GM19193 (cell line): ENCODE results near the gene NETO1.

Source experiments
- POLR2A ChIP-seq: IDR thresholded peaks from 4 replicates; pipeline ENCODE4 v1.6.1; 2011; ENCODE audit not compliant: insufficient read depth, insufficient read length; ENCODE audit errors: extremely low read depth

Gene NETO1

DNA sequence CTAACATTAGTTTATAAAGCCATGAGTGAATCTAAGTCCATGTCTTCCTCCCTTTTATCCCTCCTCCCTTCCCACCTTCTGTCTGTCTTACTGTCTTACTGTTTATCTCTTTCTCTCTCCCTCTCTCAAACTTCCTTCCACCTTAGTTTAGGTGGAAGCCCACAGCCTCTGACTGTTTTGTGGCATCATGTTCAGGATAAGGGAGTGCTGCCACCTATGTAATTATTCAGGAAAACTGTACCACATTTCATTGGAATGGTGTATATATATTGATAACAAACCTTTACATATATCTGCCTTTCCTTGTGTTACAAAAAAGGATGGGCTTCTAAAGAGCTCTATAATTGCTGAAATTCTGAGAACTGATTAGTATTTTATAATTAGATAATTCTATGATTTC, 48.7 kb downstream of the NETO1 start:
- TF ChIP-seq POLR2A: no peak

DNA sequence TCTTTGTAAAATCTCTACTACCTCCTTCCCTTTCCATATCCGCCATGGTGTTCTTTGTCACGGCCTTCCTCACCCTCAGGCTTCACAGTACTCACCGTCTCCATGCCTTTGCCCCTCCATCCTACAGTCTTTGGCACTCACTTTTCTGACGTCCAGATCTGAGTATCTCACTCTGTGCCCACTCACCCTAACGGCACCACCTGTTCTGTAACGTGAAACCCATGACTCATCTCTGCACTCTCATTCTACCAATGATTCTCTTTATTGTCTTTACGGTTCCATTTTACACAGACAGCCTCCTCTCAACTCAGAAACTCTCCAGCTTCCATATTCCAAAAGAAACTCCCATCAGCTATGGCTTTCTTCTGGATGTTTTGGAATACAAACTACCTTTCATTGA, 56.7 kb downstream of the NETO1 start:
- no peak for TF ChIP-seq POLR2A

DNA sequence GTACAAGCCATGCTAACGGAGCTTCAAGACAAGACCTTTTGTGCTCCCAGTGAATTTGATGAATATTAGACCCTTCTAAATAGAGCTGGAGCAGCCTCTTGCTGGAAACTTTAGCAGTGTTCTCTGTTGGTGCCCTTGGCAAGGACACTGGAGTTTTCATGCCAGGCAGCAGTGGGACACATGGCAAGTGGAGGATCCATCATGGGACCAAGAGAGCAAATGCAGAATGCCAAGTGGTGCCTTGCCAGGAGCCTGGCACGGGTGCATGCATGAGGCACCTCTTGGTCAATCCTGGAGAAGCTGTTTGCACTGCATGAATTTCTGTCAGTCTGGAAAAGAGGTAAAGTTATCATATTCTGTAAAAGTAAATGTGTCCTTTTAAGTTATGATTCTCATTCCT, 59.1 kb downstream of the NETO1 start:
- TF ChIP-seq POLR2A: no peak

DNA sequence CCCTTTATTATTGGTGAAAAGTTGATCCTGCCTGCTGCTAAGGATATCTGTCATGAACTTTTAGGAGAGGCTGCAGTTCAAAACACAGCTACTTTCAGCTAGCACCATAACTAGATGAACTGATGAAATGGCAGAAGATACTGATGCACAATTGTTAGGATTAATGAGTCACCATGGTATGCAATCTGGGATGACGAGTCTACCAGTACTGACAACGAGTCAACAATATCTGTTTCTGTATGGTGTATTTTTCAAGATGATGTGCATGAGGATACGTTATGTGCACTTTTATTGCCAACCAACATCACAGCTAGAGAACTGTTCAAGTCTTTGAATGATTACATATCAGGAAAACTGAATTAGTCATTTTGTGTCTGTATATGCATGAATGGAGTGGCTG, 68.7 kb downstream of the NETO1 start:
- no peak for TF ChIP-seq POLR2A

DNA sequence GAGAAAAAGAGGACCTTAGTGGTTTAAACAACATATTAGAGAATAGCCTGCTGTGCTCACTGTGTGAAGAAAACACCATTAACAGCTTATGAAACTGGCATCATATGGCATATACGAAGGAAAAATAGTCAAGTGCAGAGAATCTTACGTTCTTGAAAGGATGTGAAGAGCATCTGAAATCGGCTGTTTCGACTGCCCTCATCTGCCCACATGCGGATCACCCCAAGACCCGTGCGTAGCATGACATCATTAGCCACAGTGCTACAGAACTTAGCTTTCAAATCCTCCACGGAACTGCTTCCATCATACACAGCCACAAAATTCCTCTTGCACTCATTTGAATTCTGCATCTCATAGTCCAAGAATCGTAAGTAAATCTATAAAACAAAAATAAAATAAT, 84.3 kb downstream of the NETO1 start:
- TF ChIP-seq POLR2A: no peak

DNA sequence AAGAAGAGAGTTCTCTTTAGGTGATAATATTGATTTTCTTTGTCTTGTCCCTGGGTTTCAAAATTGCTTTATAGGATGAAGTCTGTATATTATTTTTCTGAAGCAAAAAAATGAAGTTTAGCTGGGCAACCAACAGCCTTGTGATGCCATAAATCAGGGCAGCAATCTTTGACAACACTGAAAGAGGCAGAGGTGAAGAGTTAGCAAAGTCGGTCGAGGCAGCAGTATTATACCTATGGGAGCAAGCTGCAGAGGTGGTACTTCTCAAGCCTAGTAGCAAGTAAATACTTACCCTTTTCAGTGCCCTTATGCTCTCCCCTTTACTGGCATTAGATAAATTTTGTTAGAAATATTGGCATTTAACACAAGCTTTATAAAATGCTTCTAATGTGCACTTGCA, 92.9 kb downstream of the NETO1 start:
- no peak for TF ChIP-seq POLR2A

DNA sequence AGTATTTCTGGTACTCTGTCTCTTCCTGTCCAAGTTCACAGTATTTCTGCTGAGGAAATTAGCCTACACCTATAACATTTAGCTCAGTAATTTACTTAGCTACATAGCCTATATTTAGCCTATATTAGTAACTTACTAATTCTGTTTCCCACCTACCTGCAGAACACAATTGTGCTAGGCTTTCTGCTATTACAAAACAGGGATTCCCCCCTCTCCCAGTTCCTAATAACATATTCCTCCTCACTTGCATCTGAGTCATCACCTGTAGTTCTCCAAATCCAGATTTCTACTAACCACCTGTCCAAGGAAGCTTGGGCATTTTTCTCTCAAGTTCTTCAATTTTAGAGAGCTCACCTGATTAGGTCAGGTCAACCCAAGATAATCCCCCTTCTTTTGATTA, 94.9 kb downstream of the NETO1 start:
- TF ChIP-seq POLR2A: no peak

DNA sequence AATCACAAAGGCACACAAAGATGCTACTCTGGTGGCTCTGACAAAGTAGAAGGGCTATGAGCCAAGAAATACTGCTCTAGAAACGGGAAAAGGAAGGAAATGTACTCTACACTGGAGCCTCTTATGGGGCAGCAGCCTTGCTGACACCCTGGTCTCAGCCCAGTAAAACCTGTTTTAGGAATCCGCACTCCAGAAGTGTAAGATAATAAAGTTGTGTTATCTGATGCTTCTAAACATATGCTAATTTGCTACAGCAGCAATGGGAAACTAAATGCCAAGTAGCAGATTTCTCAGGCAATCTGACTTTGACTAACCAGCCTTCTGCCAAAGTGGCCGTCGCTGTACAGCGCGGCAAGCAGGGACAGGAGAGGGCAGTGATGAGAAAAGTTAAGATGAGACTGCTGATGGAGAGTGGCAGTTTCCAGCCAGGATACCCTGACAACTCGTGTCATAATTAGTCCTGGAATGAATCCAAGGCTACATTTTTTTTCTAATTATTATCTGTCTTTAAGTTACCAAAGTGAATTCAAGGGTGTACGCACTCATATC, 99.0 kb downstream of the NETO1 start:
- TF ChIP-seq POLR2A: no peak

DNA sequence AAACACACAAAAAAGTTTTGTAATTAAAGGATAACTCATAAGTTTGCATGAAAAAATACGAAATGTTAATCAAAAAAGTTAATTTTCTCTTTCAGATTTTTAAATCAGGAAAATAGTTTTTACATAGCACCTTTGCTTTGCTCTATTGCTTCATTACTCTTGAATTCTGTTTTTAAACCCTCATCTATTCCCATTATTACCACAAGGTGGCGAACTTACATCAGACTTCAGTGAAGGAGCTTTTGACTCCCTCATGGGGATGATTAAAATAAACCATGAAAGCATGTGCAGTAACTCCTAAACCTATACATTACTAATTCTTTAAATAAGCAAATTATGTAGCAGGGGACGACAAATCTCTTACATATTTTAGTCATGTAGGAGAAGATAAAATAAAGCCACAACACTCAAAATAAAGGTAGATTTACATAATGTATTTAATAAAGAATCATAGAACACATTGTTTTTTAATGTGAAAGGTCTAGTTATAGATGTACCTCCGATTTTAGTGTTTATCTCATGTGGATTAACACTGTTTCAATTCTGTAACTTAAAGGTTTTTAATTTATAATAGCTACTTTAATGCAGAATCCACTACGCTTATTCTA, 105.2 kb downstream of the NETO1 start:
- TF ChIP-seq POLR2A: no peak

DNA sequence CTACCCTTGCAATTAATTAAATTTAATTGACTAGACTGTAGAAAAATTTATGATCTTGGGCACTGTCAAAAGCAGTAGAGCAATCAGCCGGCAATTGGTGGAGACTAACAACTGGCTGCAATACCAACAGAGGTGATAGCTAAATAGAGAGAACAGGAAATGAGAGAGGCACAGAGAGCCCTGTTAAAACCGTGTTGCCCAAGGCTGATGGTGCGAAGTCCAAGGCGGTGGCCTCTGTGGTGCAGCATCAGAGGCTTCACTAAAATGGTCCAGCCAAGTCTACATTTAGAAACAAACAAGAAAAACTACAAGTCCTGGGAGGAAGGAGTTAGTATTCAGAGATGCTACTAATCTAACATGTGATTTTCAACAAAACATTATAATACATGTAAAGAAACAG, 115.6 kb downstream of the NETO1 start:
- no peak for TF ChIP-seq POLR2A

DNA sequence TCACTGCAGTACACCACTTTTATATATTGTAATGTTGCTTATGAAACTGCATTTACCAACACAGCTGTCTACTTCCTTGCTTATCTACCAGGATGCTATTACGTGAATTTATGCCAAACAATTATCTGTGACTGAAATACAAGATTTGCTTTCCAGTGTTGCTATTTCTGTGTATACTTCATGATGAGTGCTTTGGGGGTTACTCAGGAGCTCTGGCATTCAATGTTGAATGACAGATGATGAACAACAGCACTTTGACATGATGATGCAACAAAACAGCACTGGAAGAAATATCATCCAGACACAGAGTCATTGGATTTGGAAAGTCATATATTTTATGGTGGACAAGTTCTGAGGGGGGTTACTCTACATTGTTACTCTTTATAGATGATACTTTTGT, 125.8 kb downstream of the NETO1 start:
- no peak for TF ChIP-seq POLR2A

DNA sequence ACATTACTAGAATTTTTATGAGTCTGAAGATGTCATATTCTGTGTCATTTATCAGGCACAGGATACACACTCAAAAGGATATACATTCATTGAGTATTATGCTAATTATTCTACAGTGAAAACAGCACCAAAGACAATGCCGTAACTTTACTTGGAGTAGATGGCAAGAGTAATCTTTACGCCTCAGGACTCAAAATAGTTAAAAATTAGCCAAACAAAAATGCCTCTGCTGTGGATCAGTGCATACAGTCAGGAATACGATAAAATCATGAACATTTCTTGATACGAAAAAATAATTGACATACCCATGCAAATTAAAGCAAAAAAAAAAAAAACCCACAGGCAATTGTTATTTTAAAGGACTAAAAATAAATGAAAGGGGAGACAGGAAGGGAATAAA, 129.7 kb downstream of the NETO1 start:
- no peak for TF ChIP-seq POLR2A

DNA sequence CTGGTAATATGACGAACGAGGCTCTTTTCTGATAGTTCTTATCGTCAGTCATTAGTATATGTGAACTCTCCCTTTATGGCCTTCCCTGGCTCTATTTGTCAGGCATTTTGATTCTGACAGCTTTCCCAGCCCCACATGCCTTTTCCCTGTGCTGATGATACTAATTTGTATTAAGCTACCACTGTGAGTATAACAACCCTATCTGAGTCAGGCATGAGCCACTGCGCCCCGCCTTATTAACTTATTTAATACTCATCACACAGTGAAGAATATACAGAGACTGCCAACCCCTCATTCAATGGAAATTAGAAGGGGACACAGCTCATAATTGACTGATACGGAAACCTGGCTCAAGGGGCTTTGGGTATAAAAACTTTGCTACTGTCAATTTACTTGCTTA, 140.0 kb downstream of the NETO1 start:
- TF ChIP-seq POLR2A: no peak

DNA sequence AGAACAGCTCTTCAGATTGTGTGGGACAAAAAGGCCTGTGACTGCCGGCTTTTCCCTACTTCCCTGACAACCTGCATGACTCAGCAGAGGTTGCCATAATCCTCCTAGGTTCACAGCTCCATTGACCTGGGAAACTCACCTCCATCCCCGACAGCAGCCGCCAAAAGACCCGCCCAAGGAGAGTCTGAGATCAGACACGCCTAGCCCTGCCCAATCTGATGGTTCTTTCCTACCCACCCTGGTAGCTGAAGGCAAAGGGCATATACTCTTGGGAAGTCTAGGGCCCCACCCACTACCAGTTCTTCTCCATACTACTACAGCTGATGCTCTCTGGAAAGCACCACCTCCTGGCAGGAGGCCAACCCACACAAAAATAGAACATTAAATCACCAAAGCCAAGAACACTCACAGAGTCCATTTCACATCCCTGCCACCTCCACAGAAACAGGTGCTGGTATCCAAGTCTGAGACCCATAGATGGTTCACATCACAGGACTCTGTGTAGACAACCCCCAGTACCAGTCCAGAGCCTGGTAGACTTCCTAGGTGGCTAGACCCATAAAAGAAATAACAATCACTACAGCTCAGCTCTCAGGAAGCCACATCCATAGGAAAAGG, 140.6 kb downstream of the NETO1 start:
- TF ChIP-seq POLR2A: no peak

DNA sequence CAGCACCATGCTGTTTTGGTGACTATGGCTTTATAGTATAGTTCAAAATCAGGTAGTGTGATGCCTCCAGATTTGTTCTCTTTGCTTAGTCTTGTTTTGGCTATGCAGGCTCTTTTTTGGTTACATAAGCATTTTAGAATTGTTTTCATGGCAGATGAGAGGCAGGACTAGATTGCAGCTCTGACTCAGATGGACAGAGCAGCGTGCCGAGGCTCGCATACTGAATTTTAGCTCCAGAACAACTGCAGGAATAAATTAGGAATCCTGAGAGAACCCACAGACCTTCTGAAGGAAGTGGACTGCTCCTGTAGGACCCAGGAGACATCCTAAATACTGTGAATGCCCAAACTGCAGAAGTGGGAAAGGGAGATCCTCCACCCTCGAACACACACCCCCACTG, 141.6 kb downstream of the NETO1 start:
- no peak for TF ChIP-seq POLR2A

DNA sequence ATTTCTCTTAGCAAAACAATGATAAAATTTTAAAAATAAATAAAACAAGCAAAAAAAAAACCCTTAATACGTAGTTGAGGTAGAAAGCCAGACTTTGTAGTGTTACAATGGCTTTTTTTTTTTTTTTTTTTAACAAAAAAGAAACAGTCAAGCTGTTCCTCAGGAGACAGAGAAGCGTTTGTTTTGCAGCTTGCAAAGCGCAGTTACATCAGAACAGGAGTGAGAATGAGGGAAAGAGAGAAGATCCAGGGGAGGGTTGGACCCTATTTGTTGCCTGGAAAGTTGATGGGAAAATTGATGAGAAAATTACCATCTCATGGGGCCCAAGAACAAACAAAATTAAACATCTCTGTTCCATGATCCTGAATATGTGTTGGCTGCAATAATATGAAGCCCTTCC, 146.5 kb downstream of the NETO1 start:
- TF ChIP-seq POLR2A: no peak

DNA sequence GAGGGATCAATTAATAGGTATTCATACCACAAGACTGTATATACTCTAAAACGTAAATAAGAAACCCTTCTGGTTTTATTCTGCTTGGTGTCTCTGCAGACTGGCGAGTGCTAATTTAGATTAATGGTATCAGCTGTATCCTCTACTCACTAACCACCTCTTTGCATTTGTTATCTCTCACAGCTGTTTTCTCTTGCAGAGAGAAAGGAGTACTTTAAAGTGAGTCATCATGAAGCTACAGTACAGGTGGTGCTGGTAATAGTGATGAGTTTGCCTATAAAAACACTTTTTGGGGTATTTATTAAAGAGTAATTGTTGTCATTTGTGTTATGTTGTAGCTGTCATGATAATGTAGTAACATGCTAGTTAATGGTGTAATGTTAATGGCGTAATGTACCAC, 147.7 kb downstream of the NETO1 start:
- TF ChIP-seq POLR2A: no peak
